Breast epithelium (tissue), 3 donors: ENCODE measurements around the gene SLC22A31.

Experiments
- CTCF ChIP-seq, 3 donors: fragments of 450-650 bp; IDR thresholded peaks; one replicate each; pipeline ENCODE4 v1.5.1; 2016 to 2017; ENCODE audit warnings: antibody characterized with exemption in 3 of 3, mild to moderate bottlenecking in 3 of 3, moderate library complexity in 3 of 3
- POLR2A ChIP-seq: fragments of 450-650 bp; IDR thresholded peaks from one replicate; pipeline ENCODE4 v1.6.1; 2016; ENCODE audit warnings: antibody characterized with exemption, mild to moderate bottlenecking, moderate library complexity
- POLR2AphosphoS5 ChIP-seq, 3 donors: sonication (generic); formaldehyde crosslinking; IDR thresholded peaks; one replicate each; pipeline ENCODE4 v1.6.1; 2017; ENCODE audit warnings: antibody characterized with exemption in 3 of 3

GRCh38 chr16:89168381-89169189, 31.8 kb downstream of the SLC22A31 start:
- TF ChIP-seq CTCF (IDR thresholded peaks at IDR 0.05) (no peak), POLR2A (no peak), POLR2AphosphoS5 (IDR thresholded peaks at IDR 0.05) (no peak)
